Panc1 (cell line): ENCODE data around the gene FAT1.

Experiments used
- POLR2AphosphoS5 ChIP-seq: IDR thresholded peaks from 2 replicates; pipeline ENCODE4 v1.6.1; 2012; ENCODE audit warnings: mild to moderate bottlenecking, low read depth, low read length, moderate library complexity
- SIN3A ChIP-seq: IDR thresholded peaks from 2 replicates; pipeline ENCODE4 v1.6.1; 2012; ENCODE audit warnings: low read depth, mild to moderate bottlenecking, low read length, moderate library complexity, borderline replicate concordance; ENCODE audit not compliant: insufficient read depth
- TF ChIP-seq, protein P1 (sequence below): fragments of 450-650 bp; IDR thresholded peaks from 2 replicates; pipeline ENCODE4 v1.5.1; 2017; ENCODE audit warnings: mild to moderate bottlenecking
- TF ChIP-seq, protein P2 (sequence below), 2 experiments: IDR thresholded peaks; 2 replicates each; pipeline ENCODE4 v1.6.1; 2011 to 2012; ENCODE audit warnings: low read depth in 2 of 2, control low read depth in 1 of 2, low read length in 1 of 2, mild to moderate bottlenecking in 1 of 2, moderate library complexity in 1 of 2; ENCODE audit not compliant: insufficient read depth in 1 of 2

DNA sequence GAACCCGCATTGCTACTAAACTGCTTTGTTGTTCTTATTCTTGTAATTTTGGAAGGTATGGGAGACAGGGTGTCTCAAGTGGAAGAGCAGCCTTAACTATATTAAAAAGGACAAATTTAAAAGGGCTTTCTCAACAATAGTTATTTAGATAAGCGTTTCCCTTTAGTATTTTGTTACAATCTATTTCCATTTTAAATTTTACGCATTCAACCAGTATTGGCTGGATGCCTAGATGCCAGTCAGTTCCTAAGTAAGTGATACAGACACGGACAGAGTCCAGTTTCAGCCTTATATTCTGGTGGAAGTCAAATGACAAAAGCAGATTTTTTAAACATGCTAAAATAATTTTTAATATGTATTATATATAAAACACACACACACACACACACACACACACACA, 28.3 kb downstream of the FAT1 start:
- TF ChIP-seq, protein P1, sequence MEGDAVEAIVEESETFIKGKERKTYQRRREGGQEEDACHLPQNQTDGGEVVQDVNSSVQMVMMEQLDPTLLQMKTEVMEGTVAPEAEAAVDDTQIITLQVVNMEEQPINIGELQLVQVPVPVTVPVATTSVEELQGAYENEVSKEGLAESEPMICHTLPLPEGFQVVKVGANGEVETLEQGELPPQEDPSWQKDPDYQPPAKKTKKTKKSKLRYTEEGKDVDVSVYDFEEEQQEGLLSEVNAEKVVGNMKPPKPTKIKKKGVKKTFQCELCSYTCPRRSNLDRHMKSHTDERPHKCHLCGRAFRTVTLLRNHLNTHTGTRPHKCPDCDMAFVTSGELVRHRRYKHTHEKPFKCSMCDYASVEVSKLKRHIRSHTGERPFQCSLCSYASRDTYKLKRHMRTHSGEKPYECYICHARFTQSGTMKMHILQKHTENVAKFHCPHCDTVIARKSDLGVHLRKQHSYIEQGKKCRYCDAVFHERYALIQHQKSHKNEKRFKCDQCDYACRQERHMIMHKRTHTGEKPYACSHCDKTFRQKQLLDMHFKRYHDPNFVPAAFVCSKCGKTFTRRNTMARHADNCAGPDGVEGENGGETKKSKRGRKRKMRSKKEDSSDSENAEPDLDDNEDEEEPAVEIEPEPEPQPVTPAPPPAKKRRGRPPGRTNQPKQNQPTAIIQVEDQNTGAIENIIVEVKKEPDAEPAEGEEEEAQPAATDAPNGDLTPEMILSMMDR: no peak
- TF ChIP-seq, protein P2, sequence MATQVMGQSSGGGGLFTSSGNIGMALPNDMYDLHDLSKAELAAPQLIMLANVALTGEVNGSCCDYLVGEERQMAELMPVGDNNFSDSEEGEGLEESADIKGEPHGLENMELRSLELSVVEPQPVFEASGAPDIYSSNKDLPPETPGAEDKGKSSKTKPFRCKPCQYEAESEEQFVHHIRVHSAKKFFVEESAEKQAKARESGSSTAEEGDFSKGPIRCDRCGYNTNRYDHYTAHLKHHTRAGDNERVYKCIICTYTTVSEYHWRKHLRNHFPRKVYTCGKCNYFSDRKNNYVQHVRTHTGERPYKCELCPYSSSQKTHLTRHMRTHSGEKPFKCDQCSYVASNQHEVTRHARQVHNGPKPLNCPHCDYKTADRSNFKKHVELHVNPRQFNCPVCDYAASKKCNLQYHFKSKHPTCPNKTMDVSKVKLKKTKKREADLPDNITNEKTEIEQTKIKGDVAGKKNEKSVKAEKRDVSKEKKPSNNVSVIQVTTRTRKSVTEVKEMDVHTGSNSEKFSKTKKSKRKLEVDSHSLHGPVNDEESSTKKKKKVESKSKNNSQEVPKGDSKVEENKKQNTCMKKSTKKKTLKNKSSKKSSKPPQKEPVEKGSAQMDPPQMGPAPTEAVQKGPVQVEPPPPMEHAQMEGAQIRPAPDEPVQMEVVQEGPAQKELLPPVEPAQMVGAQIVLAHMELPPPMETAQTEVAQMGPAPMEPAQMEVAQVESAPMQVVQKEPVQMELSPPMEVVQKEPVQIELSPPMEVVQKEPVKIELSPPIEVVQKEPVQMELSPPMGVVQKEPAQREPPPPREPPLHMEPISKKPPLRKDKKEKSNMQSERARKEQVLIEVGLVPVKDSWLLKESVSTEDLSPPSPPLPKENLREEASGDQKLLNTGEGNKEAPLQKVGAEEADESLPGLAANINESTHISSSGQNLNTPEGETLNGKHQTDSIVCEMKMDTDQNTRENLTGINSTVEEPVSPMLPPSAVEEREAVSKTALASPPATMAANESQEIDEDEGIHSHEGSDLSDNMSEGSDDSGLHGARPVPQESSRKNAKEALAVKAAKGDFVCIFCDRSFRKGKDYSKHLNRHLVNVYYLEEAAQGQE (IDR thresholded peaks at IDR 0.05; ENCODE audit: insufficient read depth in 1 of 2, low read depth in 2 of 2, low read length in 1 of 2): no peak
- no peak for TF ChIP-seq SIN3A
- TF ChIP-seq POLR2AphosphoS5: no peak
